ENCODE measurements around the gene HSD17B11. TPM values are rescaled to one million over a fixed set of nuclear protein-coding genes. Genes with fewer than 3 reads are reported as not detected.

The HSD17B11 gene
- total RNA-seq, 1 donor from 2014 or later = 140 TPM

DNA sequence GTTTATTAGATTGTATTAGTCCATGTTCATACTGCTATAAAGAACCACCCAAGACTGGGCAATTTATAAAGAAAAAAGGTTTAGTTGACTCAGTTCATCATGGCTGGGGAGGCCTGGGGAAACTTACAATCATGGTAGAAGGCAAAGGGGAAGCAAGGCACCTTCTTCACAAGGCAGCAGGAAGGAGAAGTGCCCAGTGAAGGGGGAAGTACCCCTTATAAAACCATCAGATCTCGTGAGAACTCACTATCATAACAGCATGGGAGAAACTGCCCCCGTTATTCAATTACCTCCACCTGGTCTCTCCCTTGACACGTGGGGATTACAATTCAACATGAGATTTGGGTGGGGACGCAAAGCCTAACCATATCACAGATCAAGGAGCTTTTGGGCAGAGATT is 60.2 kb downstream of the HSD17B11 start:
- Histone ChIP-seq H3K27ac (no peak overlapping the region), H3K4me1 (no peaks in the 10 kb centered on the region), H3K4me3 (no peak overlapping the region), H3K36me3 (peaks cover 5% of the 10 kb centered on the region), H3K9me3 (peaks cover 26% of the 10 kb centered on the region), H3K27me3 (ENCODE audit: low read depth) (no peaks in the 10 kb centered on the region)
- ATAC-seq = no peak
- DNase-seq = no peak
- TF ChIP-seq, protein P1, sequence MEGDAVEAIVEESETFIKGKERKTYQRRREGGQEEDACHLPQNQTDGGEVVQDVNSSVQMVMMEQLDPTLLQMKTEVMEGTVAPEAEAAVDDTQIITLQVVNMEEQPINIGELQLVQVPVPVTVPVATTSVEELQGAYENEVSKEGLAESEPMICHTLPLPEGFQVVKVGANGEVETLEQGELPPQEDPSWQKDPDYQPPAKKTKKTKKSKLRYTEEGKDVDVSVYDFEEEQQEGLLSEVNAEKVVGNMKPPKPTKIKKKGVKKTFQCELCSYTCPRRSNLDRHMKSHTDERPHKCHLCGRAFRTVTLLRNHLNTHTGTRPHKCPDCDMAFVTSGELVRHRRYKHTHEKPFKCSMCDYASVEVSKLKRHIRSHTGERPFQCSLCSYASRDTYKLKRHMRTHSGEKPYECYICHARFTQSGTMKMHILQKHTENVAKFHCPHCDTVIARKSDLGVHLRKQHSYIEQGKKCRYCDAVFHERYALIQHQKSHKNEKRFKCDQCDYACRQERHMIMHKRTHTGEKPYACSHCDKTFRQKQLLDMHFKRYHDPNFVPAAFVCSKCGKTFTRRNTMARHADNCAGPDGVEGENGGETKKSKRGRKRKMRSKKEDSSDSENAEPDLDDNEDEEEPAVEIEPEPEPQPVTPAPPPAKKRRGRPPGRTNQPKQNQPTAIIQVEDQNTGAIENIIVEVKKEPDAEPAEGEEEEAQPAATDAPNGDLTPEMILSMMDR (IDR thresholded peaks at IDR 0.05) = no peak
- intact Hi-C loops (cut with DNase I) = no loop called here

DNA sequence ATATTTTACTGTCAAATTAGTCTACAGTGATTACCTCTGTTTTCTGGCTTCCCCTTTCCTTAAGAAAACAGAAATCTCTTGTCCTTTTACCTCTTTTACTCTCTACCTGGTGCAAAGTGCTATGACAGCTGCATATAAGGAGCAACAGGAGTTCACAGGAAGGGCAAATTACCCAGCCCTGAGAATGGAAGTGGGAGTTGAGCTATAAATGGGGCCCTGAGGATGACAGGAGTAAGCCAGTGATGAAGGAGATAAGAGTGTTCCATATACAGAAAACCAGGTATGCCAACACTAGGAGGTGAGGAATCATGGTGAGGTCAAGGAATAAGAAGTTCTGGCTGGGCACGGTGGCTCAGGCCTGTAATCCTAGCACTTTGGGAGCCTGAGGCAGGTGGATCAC is 63.9 kb downstream of the HSD17B11 start:
- no peak for ATAC-seq
- TF ChIP-seq, protein P1 (IDR thresholded peaks at IDR 0.05) = no peak
- Histone ChIP-seq H3K36me3 (no peaks in the 10 kb centered on the region), H3K27ac (no peak overlapping the region), H3K4me1 (no peaks in the 10 kb centered on the region), H3K9me3 (peaks cover 12% of the 10 kb centered on the region), H3K27me3 (ENCODE audit: low read depth) (no peaks in the 10 kb centered on the region), H3K4me3 (no peak overlapping the region)
- intact Hi-C loops (cut with DNase I) = no loop called here
- DNase-seq = no peak

- ATAC-seq (no peak), DNase-seq (no peak)
Observed at GRCh38 chr4:87326460-87326859, 64.5 kb downstream of the HSD17B11 start.

GRCh38 chr4:87322754-87323153 is 68.2 kb downstream of the HSD17B11 start, which contains the start of gene HSD17B13:
Gene HSD17B13, minus strand, starts transcription at chr4:87322882. Its CDS starts 41 bp downstream, at chr4:87322841.
- DNase-seq (no peak), ATAC-seq (no peak)
- Histone ChIP-seq H3K4me1 (no peaks in the 10 kb centered on the region), H3K4me3 (no peak within 1 kb of the TSS), H3K27ac (no peak within 1 kb of the TSS), H3K27me3 (ENCODE audit: low read depth) (no peaks in the 10 kb centered on the region), H3K36me3 (no peaks in the 10 kb centered on the region), H3K9me3 (no peaks in the 10 kb centered on the region)
- TF ChIP-seq, protein P1 (IDR thresholded peaks at IDR 0.05) = no peak
- intact Hi-C loops (cut with DNase I) = no loop called here

More at GRCh38 chr4:87326460-87326859, 64.5 kb downstream of the HSD17B11 start:
- intact Hi-C loops (cut with DNase I) = no loop called here
- H3K27me3 ChIP-seq (ENCODE audit: low read depth) = no peaks in the 10 kb centered on the region
- TF ChIP-seq, protein P1 (IDR thresholded peaks at IDR 0.05) = no peak
- no peaks in the 10 kb centered on the region for H3K36me3 ChIP-seq
- peaks cover 6% of the 10 kb centered on the region for H3K9me3 ChIP-seq
- no peaks in the 10 kb centered on the region for H3K4me1 ChIP-seq
- H3K4me3 ChIP-seq = no peak overlapping the region
- H3K27ac ChIP-seq = no peak overlapping the region

- DNase-seq (no peak), ATAC-seq (no peak)
- no peaks in the 10 kb centered on the region for H3K4me1 ChIP-seq
- intact Hi-C loops (cut with DNase I) = no loop called here
- no peaks in the 10 kb centered on the region for H3K27me3 ChIP-seq (ENCODE audit: low read depth)
- no peak overlapping the region for H3K27ac ChIP-seq
- no peak overlapping the region for H3K4me3 ChIP-seq
- no peaks in the 10 kb centered on the region for H3K36me3 ChIP-seq
- TF ChIP-seq, protein P1 (IDR thresholded peaks at IDR 0.05) = no peak
- H3K9me3 ChIP-seq = no peaks in the 10 kb centered on the region
Observed at GRCh38 chr4:87321888-87322287, 69.1 kb downstream of the HSD17B11 start.

- TF ChIP-seq, protein P1 (IDR thresholded peaks at IDR 0.05) = no peak
- no peaks in the 10 kb centered on the region for H3K27me3 ChIP-seq (ENCODE audit: low read depth)
- no peaks in the 10 kb centered on the region for H3K9me3 ChIP-seq
- H3K4me1 ChIP-seq = no peaks in the 10 kb centered on the region
- intact Hi-C loops (cut with DNase I) = no loop called here
- no peak overlapping the region for H3K4me3 ChIP-seq
- H3K27ac ChIP-seq = no peak overlapping the region
- DNase-seq = no peak
- peak; percentile 56 to 75 for ATAC-seq
- H3K36me3 ChIP-seq = no peaks in the 10 kb centered on the region
Observed at GRCh38 chr4:87317527-87317926, 73.5 kb downstream of the HSD17B11 start.
